GM12874 (cell line): Measurements from ENCODE around the gene PPP1R14D.

Source experiments
- CTCF ChIP-seq: IDR thresholded peaks from 2 replicates; pipeline ENCODE4 v1.5.1; 2011; ENCODE audit warnings: low read depth, mild to moderate bottlenecking, control low read depth, low read length, moderate library complexity; ENCODE audit not compliant: insufficient read depth

The PPP1R14D gene

DNA sequence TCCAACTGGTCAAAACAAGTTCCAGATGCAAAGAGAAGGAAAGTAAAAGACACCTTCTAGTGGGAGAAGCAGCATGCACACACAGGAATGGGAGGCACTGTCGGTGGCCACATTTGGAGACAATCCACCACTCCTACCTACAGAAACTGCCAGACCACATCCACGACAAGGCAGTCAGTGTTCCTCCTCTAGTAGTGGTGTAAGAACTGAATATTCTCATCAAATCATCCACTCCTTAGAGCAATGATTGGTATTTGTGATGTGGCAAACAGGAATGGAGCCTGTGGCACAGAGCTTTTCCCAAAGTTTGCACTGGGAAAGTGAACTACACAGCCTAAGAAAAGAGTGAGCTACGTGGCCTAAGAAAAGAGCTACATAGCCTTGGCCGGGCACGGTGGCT is 10.2 kb upstream of the PPP1R14D start:
- no peak for TF ChIP-seq CTCF

- TF ChIP-seq CTCF = no peak
These were observed 7.5 kb upstream of the PPP1R14D start for GRCh38 chr15:40836020-40836419.

DNA sequence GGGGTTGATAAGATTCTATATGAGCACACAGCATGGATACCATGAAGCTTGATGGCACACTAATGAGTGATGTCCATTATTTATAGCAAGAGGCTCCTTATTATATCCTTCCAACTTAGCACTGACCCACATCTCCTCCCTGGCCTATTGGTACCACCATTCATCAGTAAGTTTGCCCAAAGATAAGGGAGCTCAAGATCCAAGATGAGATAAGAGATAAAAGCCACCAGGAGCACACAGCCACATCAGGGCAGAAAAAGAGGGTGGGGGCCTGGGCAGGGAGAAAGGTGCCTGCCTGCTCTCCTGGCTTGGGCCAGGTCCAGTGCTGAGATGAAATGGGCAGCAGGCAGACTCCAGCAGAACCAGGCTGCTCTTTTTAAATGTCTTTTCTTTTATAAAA is 4.4 kb upstream of the PPP1R14D start:
- TF ChIP-seq CTCF = no peak

GRCh38 chr15:40831861-40832260 is 3.4 kb upstream of the PPP1R14D start:
- TF ChIP-seq CTCF = no peak

GRCh38 chr15:40830884-40831283 is 2.4 kb upstream of the PPP1R14D start:
- TF ChIP-seq CTCF = no peak

DNA sequence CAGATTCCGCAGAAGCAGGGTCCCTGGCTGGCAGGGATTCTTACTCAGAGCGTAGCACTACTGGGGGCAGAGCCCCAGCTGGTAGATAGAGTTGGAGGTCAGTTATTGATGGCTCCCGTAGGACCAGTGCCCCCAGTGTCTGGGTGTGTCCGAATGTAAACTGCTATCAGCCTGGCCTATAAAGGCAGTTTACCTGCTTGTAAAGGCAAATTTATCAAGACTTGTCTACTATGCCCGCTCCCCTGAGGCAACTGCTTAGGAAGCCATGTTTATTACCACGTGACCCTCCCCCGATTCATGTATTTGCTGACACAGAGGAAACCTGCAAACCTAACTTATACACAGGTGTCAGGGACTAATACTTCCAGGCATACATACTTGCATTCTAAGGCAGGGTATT is 607 bp upstream of the PPP1R14D start:
- no peak for TF ChIP-seq CTCF

DNA sequence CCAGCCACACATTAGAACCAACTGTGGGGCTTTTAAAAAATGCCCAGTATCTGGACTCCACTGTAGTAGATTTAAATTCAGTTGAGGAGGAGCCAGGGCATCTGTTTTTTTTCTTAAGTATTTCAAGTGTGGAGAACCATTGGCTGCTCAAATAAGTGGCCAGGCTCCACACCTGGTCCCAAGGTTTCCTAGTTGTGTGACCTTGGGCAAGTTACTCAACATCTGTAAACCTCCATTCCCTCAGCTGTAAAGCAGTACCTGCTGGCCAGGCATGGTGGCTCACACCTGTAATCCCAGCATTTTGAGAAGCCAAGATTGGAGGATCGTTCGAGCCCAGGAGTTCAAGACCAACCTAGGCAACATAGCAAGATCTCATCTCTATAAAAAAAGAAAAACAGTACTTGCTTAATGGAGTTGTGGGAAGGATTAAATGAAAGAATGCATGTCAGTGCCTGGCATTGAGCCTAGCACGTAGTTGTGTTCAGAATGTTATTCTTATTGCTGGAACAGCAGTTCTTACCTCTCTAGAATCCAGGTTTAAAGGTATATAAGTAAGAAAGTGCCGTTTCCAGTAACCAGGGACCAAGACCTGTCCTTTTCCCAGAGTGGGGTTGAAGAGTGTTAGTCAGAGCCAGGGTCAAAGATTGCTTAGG is 2.0 kb downstream of the PPP1R14D start:
- TF ChIP-seq CTCF = no peak
